HEK293 (cell line): ENCODE results near the gene RPL29.

ENCODE experiments used
- CTCF ChIA-PET: fragments of 350-600 bp; formaldehyde crosslinking; extraction: SDS; loops from one replicate; lab custom pipeline; 2021; ENCODE audit warnings: antibody characterized with exemption; lab: Yijun Ruan, JAX
- POLR2A ChIA-PET: fragments of 300-600 bp; formaldehyde crosslinking; extraction: SDS; loops from one replicate; lab custom pipeline; 2020; ENCODE audit warnings: antibody characterized with exemption, inconsistent platforms; lab: Yijun Ruan, JAX
- H3K27ac ChIP-seq: fragments of 200-500 bp; sonication (Bioruptor generic); 2 replicates; pipeline ENCODE4 v1.5.1; 2014; ENCODE audit warnings: low read depth, low read length, control low read depth, inconsistent platforms; ENCODE audit errors: extremely low read depth
- H3K36me3 ChIP-seq, 2 experiments: fragments of 200-500 bp in 1 of 2; sonication (Bioruptor generic) in 1 of 2; 1 replicate in 1 of 2; 2 replicates in 1 of 2; pipeline ENCODE4 v1.5.1; 2014 to 2017; ENCODE audit warnings: inconsistent platforms in 2 of 2, low read length in 2 of 2; ENCODE audit not compliant: control insufficient read depth in 2 of 2, insufficient read depth in 1 of 2
- H3K4me1 ChIP-seq: fragments of 200-500 bp; sonication (Bioruptor generic); 2 replicates; pipeline ENCODE4 v1.5.1; 2014; ENCODE audit warnings: mild to moderate bottlenecking, low read length, inconsistent platforms; ENCODE audit not compliant: control insufficient read depth, insufficient read depth
- H3K4me3 ChIP-seq: 2 replicates; pipeline ENCODE4 v1.5.1; 2011; ENCODE audit warnings: low read depth, mild to moderate bottlenecking, control low read depth, low read length, moderate library complexity
- H3K9me3 ChIP-seq: fragments of 200-500 bp; sonication (Bioruptor generic); 2 replicates; pipeline ENCODE4 v1.5.1; 2014; ENCODE audit warnings: low read depth, low read length, inconsistent platforms; ENCODE audit not compliant: control insufficient read depth, insufficient read depth
- ATF2 ChIP-seq: fragments of 450-650 bp; formaldehyde crosslinking; IDR thresholded peaks from 2 replicates; pipeline ENCODE4 v1.5.1; 2016; ENCODE audit warnings: missing biosample characterization, missing genetic modification characterization, low read depth
- GLIS1 ChIP-seq: fragments of 450-650 bp; formaldehyde crosslinking; IDR thresholded peaks from 2 replicates; pipeline ENCODE4 v1.5.1; 2016; ENCODE audit warnings: missing biosample characterization, missing genetic modification characterization
- GLIS2 ChIP-seq: fragments of 450-650 bp; formaldehyde crosslinking; IDR thresholded peaks from 2 replicates; pipeline ENCODE4 v1.5.1; 2016; ENCODE audit warnings: missing biosample characterization, missing genetic modification characterization
- KLF17 ChIP-seq: fragments of 450-650 bp; formaldehyde crosslinking; IDR thresholded peaks from 2 replicates; pipeline ENCODE4 v1.5.1; 2016; ENCODE audit warnings: missing biosample characterization, missing genetic modification characterization
- PRDM1 ChIP-seq: fragments of 450-650 bp; formaldehyde crosslinking; IDR thresholded peaks from 2 replicates; pipeline ENCODE4; 2016; ENCODE audit warnings: missing biosample characterization, missing genetic modification characterization
- SP7 ChIP-seq: fragments of 450-650 bp; formaldehyde crosslinking; IDR thresholded peaks from 2 replicates; pipeline ENCODE4 v1.5.1; 2016; ENCODE audit warnings: missing biosample characterization, missing genetic modification characterization
- TRIM28 ChIP-seq: IDR thresholded peaks from 2 replicates; pipeline ENCODE4 v1.6.1; 2011; ENCODE audit warnings: low read length, control low read depth, borderline replicate concordance
- WT1 ChIP-seq: fragments of 450-650 bp; formaldehyde crosslinking; IDR thresholded peaks from 2 replicates; pipeline ENCODE4 v1.5.1; 2016; ENCODE audit warnings: missing biosample characterization, missing genetic modification characterization
- YY2 ChIP-seq: fragments of 450-650 bp; formaldehyde crosslinking; IDR thresholded peaks from 2 replicates; pipeline ENCODE4 v1.5.1; 2016; ENCODE audit warnings: missing biosample characterization, missing genetic modification characterization
- ZEB2 ChIP-seq: fragments of 450-650 bp; formaldehyde crosslinking; IDR thresholded peaks from 2 replicates; pipeline ENCODE4 v1.5.1; 2016; ENCODE audit warnings: missing biosample characterization, missing genetic modification characterization
- ZFHX2 ChIP-seq: fragments of 450-650 bp; formaldehyde crosslinking; conservative IDR thresholded peaks from 2 replicates; pipeline ENCODE4 v1.5.1; 2016; ENCODE audit warnings: missing biosample characterization, missing genetic modification characterization
- ZFP3 ChIP-seq: fragments of 450-650 bp; formaldehyde crosslinking; IDR thresholded peaks from 2 replicates; pipeline ENCODE4 v1.5.1; 2016; ENCODE audit warnings: low read depth, missing biosample characterization, missing genetic modification characterization
- ZNF112 ChIP-seq: fragments of 450-650 bp; formaldehyde crosslinking; IDR thresholded peaks from 2 replicates; pipeline ENCODE4 v1.5.0; 2017; ENCODE audit warnings: missing biosample characterization, missing genetic modification characterization
- ZNF248 ChIP-seq: fragments of 450-650 bp; formaldehyde crosslinking; IDR thresholded peaks from 2 replicates; pipeline ENCODE4 v1.5.1; 2017; ENCODE audit warnings: missing biosample characterization, missing genetic modification characterization
- ZNF274 ChIP-seq, 2 experiments: fragments of 200-500 bp in 1 of 2; fragments of 450-650 bp in 1 of 2; sonication (Bioruptor generic) in 1 of 2; formaldehyde crosslinking in 1 of 2; IDR thresholded peaks; 2 replicates each; pipeline versions ENCODE4 v1.5.1 to v1.6.1; 2014 to 2016; ENCODE audit warnings: borderline replicate concordance in 1 of 2, inconsistent platforms in 1 of 2, low read length in 1 of 2, missing biosample characterization in 1 of 2, missing genetic modification characterization in 1 of 2
- ZNF341 ChIP-seq: fragments of 450-650 bp; formaldehyde crosslinking; IDR thresholded peaks from 2 replicates; pipeline ENCODE4; 2016; ENCODE audit warnings: low read depth, missing biosample characterization, missing genetic modification characterization
- ZNF354C ChIP-seq: fragments of 450-650 bp; formaldehyde crosslinking; IDR thresholded peaks from 2 replicates; pipeline ENCODE4 v1.5.1; 2016; ENCODE audit warnings: missing biosample characterization, missing genetic modification characterization, low read depth, borderline replicate concordance
- ZNF449 ChIP-seq: fragments of 450-650 bp; formaldehyde crosslinking; IDR thresholded peaks from 2 replicates; pipeline ENCODE4 v1.5.1; 2017; ENCODE audit warnings: missing biosample characterization, mild to moderate bottlenecking, missing genetic modification characterization, moderate library complexity
- ZNF510 ChIP-seq: fragments of 450-650 bp; formaldehyde crosslinking; IDR thresholded peaks from 2 replicates; pipeline ENCODE4 v1.5.1; 2018; ENCODE audit warnings: mild to moderate bottlenecking, missing genetic modification characterization, missing biosample characterization; ENCODE audit not compliant: insufficient replicate concordance
- ZNF548 ChIP-seq: fragments of 450-650 bp; formaldehyde crosslinking; IDR thresholded peaks from 2 replicates; pipeline ENCODE4 v1.5.1; 2016; ENCODE audit warnings: missing biosample characterization, missing genetic modification characterization
- ZNF549 ChIP-seq: fragments of 450-650 bp; IDR thresholded peaks from 2 replicates; pipeline ENCODE4 v1.5.1; 2018; ENCODE audit warnings: missing biosample characterization, missing genetic modification characterization, mild to moderate bottlenecking, inconsistent platforms, moderate library complexity
- ZNF621 ChIP-seq: fragments of 450-650 bp; formaldehyde crosslinking; IDR thresholded peaks from 2 replicates; pipeline ENCODE4 v1.5.1; 2017; ENCODE audit warnings: missing biosample characterization, missing genetic modification characterization
- ZNF626 ChIP-seq: fragments of 450-650 bp; sonication (Bioruptor Pico); formaldehyde crosslinking; IDR thresholded peaks from 2 replicates; pipeline ENCODE4 v1.5.1; 2018; ENCODE audit warnings: missing biosample characterization, missing genetic modification characterization, inconsistent platforms
- ZNF747 ChIP-seq: fragments of 450-650 bp; formaldehyde crosslinking; IDR thresholded peaks from 2 replicates; pipeline ENCODE4 v1.5.1; 2016; ENCODE audit warnings: missing biosample characterization, missing genetic modification characterization
- ZNF776 ChIP-seq: fragments of 450-650 bp; formaldehyde crosslinking; IDR thresholded peaks from 2 replicates; pipeline ENCODE4 v1.5.0; 2017; ENCODE audit warnings: missing biosample characterization, missing genetic modification characterization, borderline replicate concordance

Gene RPL29

GRCh38 chr3:52026041-52026440 is 30.3 kb upstream of the RPL29 start:
- Histone ChIP-seq H3K4me3 (no peak overlapping the region), H3K9me3 (no peaks in the 10 kb centered on the region), H3K27ac (no peak overlapping the region), H3K36me3 (no peaks in the 10 kb centered on the region), H3K4me1 (peaks cover 5% of the 10 kb centered on the region)
- POLR2A ChIA-PET, result no interaction called here
- TF ChIP-seq ZNF549 (tag by site-specific recombination), result no peak
- TF ChIP-seq ZFHX2, result 0 out of 2 replicates have a peak, but pooled peaks have one; percentile 19
- CTCF ChIA-PET, result no interaction called here

GRCh38 chr3:52025453-52025852 is 29.8 kb upstream of the RPL29 start:
- no peaks in the 10 kb centered on the region for H3K36me3 ChIP-seq
- H3K9me3 ChIP-seq, result no peaks in the 10 kb centered on the region
- POLR2A ChIA-PET, result no interaction called here
- no peak overlapping the region for H3K4me3 ChIP-seq
- H3K4me1 ChIP-seq, result peaks cover 5% of the 10 kb centered on the region
- CTCF ChIA-PET, result no interaction called here
- TF ChIP-seq ZNF112 (tag by site-specific recombination) (no peak), ZEB2 (tag by site-specific recombination) (no peak), ZNF354C (tag by site-specific recombination) (no peak), ZNF626 (tag by site-specific recombination) (no peak), TRIM28 (no peak), KLF17 (tag by site-specific recombination) (no peak), ATF2 (tag by site-specific recombination) (no peak)
- no peak overlapping the region for H3K27ac ChIP-seq

- POLR2A ChIA-PET, result no interaction called here
Measured at GRCh38 chr3:52024765-52025452, 29.2 kb upstream of the RPL29 start.

More at GRCh38 chr3:52024765-52025452, 29.2 kb upstream of the RPL29 start:
- Histone ChIP-seq H3K36me3 (no peaks in the 10 kb centered on the region), H3K4me1 (peaks cover 5% of the 10 kb centered on the region), H3K27ac (no peak overlapping the region), H3K9me3 (no peaks in the 10 kb centered on the region), H3K4me3 (no peak overlapping the region)
- TF ChIP-seq ZNF548 (tag by site-specific recombination), result no peak
- TF ChIP-seq ZNF341 (tag by site-specific recombination), result no peak
- TF ChIP-seq ZFP3 (tag by site-specific recombination), result no peak
- no peak for TF ChIP-seq ZNF449 (tag by site-specific recombination)
- no peak for TF ChIP-seq ZNF510 (tag by site-specific recombination)
- TF ChIP-seq ZNF747 (tag by site-specific recombination), result no peak
- TF ChIP-seq PRDM1 (tag by site-specific recombination), result no peak
- no peak for TF ChIP-seq GLIS2 (tag by site-specific recombination)
- TF ChIP-seq ATF2 (tag by site-specific recombination), result no peak
- TF ChIP-seq YY2, result no peak
- TF ChIP-seq GLIS1 (tag by site-specific recombination), result no peak
- TF ChIP-seq ZNF248, result no peak
- TF ChIP-seq WT1, result no peak
- no peak for TF ChIP-seq ZNF112 (tag by site-specific recombination)
- TF ChIP-seq ZNF621 (tag by site-specific recombination), result no peak
- no peak for TF ChIP-seq ZNF776 (tag by site-specific recombination)
- no peak for TF ChIP-seq SP7 (tag by site-specific recombination)
- TF ChIP-seq ZNF274 (IDR thresholded peaks at IDR 0.05; ENCODE audit: low read length), result no peak
- no peak for TF ChIP-seq ZNF274 (tag by site-specific recombination; IDR thresholded peaks at IDR 0.05; ENCODE audit: borderline replicate concordance)
- CTCF ChIA-PET, result no interaction called here
